ENCODE measurements around the gene TENM4.

The TENM4 gene

DNA sequence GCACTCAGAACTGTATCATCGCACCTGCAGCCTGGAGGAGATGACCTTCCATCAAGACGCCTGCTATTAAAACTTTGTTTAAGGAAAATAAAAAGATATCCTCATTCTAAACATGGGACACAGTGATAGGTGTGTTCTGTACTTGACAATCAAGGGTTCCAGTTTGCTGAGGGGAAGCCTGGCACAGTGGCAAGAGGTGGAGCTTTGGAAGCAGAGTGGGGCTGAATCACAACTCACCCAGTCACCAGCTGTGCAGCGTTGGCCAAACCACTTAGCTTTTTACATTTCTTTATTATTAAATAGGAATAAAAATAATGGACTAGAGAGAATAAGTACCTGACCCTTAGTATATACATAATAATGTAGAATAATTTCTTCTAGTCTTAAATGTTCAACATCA lies 220.7 kb downstream of the TENM4 start:
- Histone ChIP-seq H3K4me3 (ENCODE audit: low read depth, low read length) (no peak overlapping the region), H3K36me3 (replicated peaks) (no peaks in the 10 kb centered on the region), H3K27ac (no peak overlapping the region), H3K27me3 (replicated peaks) (no peaks in the 10 kb centered on the region)
- TF ChIP-seq, protein P1, sequence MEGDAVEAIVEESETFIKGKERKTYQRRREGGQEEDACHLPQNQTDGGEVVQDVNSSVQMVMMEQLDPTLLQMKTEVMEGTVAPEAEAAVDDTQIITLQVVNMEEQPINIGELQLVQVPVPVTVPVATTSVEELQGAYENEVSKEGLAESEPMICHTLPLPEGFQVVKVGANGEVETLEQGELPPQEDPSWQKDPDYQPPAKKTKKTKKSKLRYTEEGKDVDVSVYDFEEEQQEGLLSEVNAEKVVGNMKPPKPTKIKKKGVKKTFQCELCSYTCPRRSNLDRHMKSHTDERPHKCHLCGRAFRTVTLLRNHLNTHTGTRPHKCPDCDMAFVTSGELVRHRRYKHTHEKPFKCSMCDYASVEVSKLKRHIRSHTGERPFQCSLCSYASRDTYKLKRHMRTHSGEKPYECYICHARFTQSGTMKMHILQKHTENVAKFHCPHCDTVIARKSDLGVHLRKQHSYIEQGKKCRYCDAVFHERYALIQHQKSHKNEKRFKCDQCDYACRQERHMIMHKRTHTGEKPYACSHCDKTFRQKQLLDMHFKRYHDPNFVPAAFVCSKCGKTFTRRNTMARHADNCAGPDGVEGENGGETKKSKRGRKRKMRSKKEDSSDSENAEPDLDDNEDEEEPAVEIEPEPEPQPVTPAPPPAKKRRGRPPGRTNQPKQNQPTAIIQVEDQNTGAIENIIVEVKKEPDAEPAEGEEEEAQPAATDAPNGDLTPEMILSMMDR (IDR thresholded peaks at IDR 0.05; ENCODE audit: low read depth, low read length, missing control alignments) = no peak
- in situ Hi-C loops (cut with HindIII; ENCODE audit: low pct_ligation_motif_present, low sequenced_read_pairs) = no loop called here
- no peak for DNase-seq

DNA sequence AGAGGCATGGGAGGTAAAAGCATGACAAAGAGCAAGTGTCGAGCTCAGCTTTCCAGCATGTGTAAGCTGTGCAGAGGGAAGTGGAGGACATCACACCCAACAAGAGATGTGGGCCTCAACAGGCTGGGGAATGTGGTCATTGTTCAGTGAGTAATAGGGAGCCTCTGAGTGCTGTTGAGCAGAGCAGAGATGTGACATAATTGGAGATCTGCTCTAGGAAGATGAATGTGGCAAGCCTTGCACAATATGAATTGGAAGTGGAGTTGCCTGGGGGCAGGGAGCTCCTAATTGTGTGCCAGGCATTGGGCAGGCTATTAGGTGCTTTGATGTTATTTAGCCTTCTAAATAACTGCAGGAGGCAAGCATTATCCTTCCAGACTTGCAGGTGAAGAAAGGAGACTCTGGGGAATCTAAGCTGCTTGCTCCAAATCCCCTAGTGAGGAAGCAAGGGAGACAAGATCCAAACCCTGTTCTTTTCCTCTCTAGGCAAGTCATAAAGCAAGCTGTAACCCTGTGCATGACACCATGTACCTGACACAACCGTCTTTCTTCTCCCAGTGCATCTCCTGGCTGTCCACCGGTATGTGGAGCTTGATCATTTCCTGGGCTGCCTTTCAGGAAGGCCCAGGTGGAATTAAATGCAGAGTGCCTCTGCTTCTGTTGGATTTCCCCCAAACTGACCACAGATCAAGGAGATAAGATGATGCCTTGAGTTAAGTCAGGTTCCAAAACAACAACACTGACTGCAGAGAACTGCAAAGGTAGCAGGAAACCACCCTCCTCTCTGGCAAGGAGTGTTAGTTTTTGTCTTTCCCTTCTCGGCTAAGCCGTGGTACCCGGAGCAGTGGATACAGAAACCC lies 221.4 kb downstream of the TENM4 start:
- TF ChIP-seq, protein P1 (IDR thresholded peaks at IDR 0.05; ENCODE audit: low read depth, low read length, missing control alignments) = no peak
- Histone ChIP-seq H3K27ac (no peak overlapping the region), H3K27me3 (replicated peaks) (no peaks in the 10 kb centered on the region), H3K4me3 (ENCODE audit: low read depth, low read length) (no peak overlapping the region), H3K36me3 (replicated peaks) (no peaks in the 10 kb centered on the region)
- in situ Hi-C loops (cut with HindIII; ENCODE audit: low pct_ligation_motif_present, low sequenced_read_pairs) = no loop called here
- no peak for DNase-seq

DNA sequence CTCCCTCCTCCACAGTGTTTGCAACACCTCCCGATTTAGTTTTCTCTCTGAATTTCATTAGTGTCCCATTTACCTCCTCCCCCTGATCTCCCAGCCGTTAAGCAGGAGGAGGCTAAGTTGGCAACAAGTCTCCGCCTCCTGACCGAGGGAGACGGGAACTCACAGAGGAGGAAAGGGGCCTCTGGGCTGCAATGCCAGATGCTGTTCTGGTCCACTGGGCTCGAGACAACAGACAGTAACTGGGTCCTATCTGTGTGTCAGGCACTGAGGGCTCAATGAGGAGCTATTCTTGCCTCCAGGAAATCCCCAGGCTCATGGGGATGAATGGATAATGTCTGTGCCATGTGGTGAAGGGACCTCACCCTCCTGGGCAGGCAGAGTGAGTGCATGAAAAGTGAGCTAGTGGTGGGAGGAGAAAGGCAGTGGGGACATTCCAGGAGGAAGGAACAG lies 228.1 kb downstream of the TENM4 start:
- Histone ChIP-seq H3K4me3 (ENCODE audit: low read depth, low read length) (no peak overlapping the region), H3K27ac (no peak overlapping the region), H3K27me3 (replicated peaks) (no peaks in the 10 kb centered on the region), H3K36me3 (replicated peaks) (no peaks in the 10 kb centered on the region)
- TF ChIP-seq, protein P1 (IDR thresholded peaks at IDR 0.05; ENCODE audit: low read depth, low read length, missing control alignments) = no peak
- DNase-seq = no peak
- in situ Hi-C loops (cut with HindIII; ENCODE audit: low pct_ligation_motif_present, low sequenced_read_pairs) = no loop called here

DNA sequence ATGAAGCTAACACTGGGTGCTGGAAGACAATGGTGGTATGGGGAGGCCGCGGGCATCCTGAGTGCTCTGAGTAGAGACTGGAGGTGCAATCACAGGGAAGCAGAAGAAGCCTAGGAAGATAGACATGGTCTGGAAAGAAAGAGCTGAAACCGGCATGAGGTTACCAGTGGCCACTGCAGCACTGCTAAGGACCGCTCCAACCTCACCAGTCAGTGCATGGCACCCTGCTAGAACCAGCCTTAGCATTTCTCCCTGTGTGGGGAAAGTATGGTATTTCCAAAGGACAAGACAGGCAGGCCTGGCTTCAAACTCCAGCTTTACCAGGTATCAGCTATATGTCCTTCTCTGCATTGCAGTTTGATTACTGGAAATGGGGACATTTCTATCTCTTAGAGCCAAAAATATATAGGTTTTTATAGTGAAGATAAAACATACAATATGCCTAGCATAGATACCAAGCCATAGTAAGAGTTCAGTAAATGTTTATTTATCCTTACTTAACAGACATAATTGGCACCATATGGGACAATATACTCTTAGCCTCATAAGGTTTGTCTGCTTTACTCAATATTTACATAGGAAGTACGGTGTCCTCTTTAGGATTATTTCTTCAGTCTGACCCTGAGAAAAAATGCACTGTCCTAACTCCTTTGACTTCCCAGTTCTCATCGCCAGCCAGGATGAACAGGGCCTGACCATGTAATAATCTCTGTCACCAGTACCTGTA lies 231.1 kb downstream of the TENM4 start:
- Histone ChIP-seq H3K27ac (no peak overlapping the region), H3K27me3 (replicated peaks) (no peaks in the 10 kb centered on the region), H3K4me3 (ENCODE audit: low read depth, low read length) (no peak overlapping the region), H3K36me3 (replicated peaks) (no peaks in the 10 kb centered on the region)
- in situ Hi-C loops (cut with HindIII; ENCODE audit: low pct_ligation_motif_present, low sequenced_read_pairs) = no loop called here
- TF ChIP-seq, protein P1 (IDR thresholded peaks at IDR 0.05; ENCODE audit: low read depth, low read length, missing control alignments) = no peak
- no peak for DNase-seq

DNA sequence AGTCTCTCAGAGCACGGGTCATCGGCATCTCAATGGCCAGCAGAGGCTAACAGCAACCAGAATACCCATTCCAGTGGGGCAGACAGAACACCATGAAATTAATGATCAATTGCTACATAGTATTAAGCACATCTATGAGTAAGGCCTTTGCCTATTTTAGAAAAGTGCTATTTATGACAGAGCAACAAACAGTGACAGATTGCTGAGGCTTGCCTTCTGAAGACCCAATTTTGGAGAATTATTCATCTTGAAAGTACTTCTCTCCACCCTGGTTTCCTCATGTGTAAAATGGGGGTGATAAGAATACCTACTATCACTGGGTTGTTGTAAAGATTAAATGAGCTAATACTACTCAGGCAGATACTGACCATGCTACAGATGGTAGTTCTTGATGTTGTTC lies 232.7 kb downstream of the TENM4 start:
- Histone ChIP-seq H3K4me3 (ENCODE audit: low read depth, low read length) (no peak overlapping the region), H3K36me3 (replicated peaks) (no peaks in the 10 kb centered on the region), H3K27me3 (replicated peaks) (no peaks in the 10 kb centered on the region), H3K27ac (no peak overlapping the region)
- TF ChIP-seq, protein P1 (IDR thresholded peaks at IDR 0.05; ENCODE audit: low read depth, low read length, missing control alignments) = no peak
- no peak for DNase-seq
- in situ Hi-C loops (cut with HindIII; ENCODE audit: low pct_ligation_motif_present, low sequenced_read_pairs) = no loop called here

Data from brain microvascular endothelial cell (primary cell).